Adipocyte (in vitro differentiated cells): ENCODE results near the gene CLBA1.

Experiments used
- DNase-seq: peaks from one replicate; pipeline ENCODE4 v3.0.0-alpha.2; 2015; ENCODE audit warnings: low read depth
- H3K27me3 ChIP-seq: replicated peaks from 2 replicates; pipeline ENCODE4 v1.7.0; 2013; ENCODE audit warnings: mild to moderate bottlenecking, low read length, moderate library complexity; ENCODE audit not compliant: control insufficient read depth, insufficient read depth
- H3K36me3 ChIP-seq: 2 replicates; pipeline ENCODE4 v1.7.0; 2013; ENCODE audit warnings: low read length, mild to moderate bottlenecking, moderate library complexity; ENCODE audit not compliant: control insufficient read depth, insufficient read depth, severe bottlenecking
- H3K4me1 ChIP-seq: 2 replicates; pipeline ENCODE4 v1.7.0; 2013; ENCODE audit warnings: mild to moderate bottlenecking, low read length, moderate library complexity; ENCODE audit not compliant: control insufficient read depth, insufficient read depth
- H3K4me3 ChIP-seq: 2 replicates; pipeline ENCODE4 v1.7.0; 2013; ENCODE audit warnings: mild to moderate bottlenecking, low read length, moderate library complexity
- H3K9ac ChIP-seq: 2 replicates; pipeline ENCODE4 v1.7.0; 2013; ENCODE audit warnings: mild to moderate bottlenecking, low read length, moderate library complexity
- H3K9me3 ChIP-seq: 2 replicates; pipeline ENCODE4 v1.7.0; 2013; ENCODE audit warnings: mild to moderate bottlenecking, low read length, moderate library complexity; ENCODE audit not compliant: control insufficient read depth

Gene CLBA1

GRCh38 chr14:104989236-104989950 is 3.8 kb downstream of the CLBA1 start:
- no peak for DNase-seq
- H3K36me3 ChIP-seq = peaks cover 28% of the 10 kb centered on the region
- no peaks in the 10 kb centered on the region for H3K9me3 ChIP-seq
- peaks cover 9% of the 10 kb centered on the region for H3K4me1 ChIP-seq
- H3K4me3 ChIP-seq = no peak overlapping the region
- H3K27me3 ChIP-seq = no peaks in the 10 kb centered on the region
- no peak overlapping the region for H3K9ac ChIP-seq

DNA sequence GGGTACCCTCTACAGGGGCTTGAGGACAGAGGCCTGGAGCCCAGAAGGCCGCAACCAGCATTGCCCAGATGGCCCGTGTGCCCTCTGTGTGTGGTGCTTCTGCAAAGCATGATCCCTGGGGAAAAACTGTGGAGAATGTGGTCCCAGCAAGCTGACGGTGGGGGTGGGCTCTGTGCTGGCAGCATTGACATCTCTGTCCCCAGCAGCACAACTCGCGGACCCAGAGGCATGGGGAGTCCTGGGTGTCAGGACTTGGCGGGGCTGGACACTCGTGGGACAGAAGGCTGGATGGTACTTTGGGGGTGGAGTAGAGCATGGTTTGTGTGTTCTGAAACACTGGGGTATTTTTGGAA is 4.3 kb downstream of the CLBA1 start:
- H3K9me3 ChIP-seq = no peaks in the 10 kb centered on the region

GRCh38 chr14:104991896-104992230 is 6.3 kb downstream of the CLBA1 start:
- Histone ChIP-seq H3K9ac (no peak overlapping the region), H3K4me1 (peaks cover 2% of the 10 kb centered on the region), H3K27me3 (no peaks in the 10 kb centered on the region), H3K9me3 (no peaks in the 10 kb centered on the region), H3K36me3 (peaks cover 38% of the 10 kb centered on the region), H3K4me3 (no peak overlapping the region)
- DNase-seq = no peak

More for the DNA sequence above, 4.3 kb downstream of the CLBA1 start:
- H3K4me1 ChIP-seq = peaks cover 9% of the 10 kb centered on the region
- H3K4me3 ChIP-seq = no peak overlapping the region
- no peaks in the 10 kb centered on the region for H3K27me3 ChIP-seq
- no peak for DNase-seq
- peaks cover 28% of the 10 kb centered on the region for H3K36me3 ChIP-seq
- no peak overlapping the region for H3K9ac ChIP-seq

- peaks cover 38% of the 10 kb centered on the region for H3K36me3 ChIP-seq
Observed at GRCh38 chr14:104992501-104992900, 6.9 kb downstream of the CLBA1 start.

DNA sequence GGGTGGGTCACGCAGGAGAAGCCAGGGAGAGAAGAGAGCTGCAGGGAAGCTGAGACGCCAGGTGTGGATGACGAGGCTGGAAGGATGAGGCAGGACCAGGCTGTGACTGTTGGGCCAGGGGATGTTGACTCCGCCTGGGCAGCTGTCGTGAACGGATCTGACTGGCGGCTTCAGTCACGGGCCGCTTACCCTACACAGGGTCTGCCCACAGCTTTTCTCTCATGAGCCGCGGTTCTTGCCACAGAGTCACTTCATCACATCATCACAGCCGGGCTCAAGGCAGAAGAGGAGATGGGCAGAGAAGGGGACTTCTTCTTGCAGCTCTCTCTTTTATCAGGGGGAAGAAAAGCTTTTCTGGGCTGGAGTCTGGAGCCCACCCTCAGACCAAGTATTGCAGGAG is 7.7 kb downstream of the CLBA1 start:
- Histone ChIP-seq H3K4me3 (no peak overlapping the region), H3K27me3 (no peaks in the 10 kb centered on the region), H3K9me3 (no peaks in the 10 kb centered on the region), H3K36me3 (peaks cover 38% of the 10 kb centered on the region), H3K4me1 (no peaks in the 10 kb centered on the region), H3K9ac (no peak overlapping the region)
- no peak for DNase-seq

More at GRCh38 chr14:104992501-104992900, 6.9 kb downstream of the CLBA1 start:
- no peak overlapping the region for H3K4me3 ChIP-seq
- H3K9me3 ChIP-seq = no peaks in the 10 kb centered on the region
- H3K9ac ChIP-seq = no peak overlapping the region
- no peaks in the 10 kb centered on the region for H3K4me1 ChIP-seq
- H3K27me3 ChIP-seq = no peaks in the 10 kb centered on the region
- DNase-seq = no peak

- no peak overlapping the region for H3K4me3 ChIP-seq
- no peaks in the 10 kb centered on the region for H3K9me3 ChIP-seq
- H3K4me1 ChIP-seq = no peaks in the 10 kb centered on the region
- no peak for DNase-seq
- peaks cover 38% of the 10 kb centered on the region for H3K36me3 ChIP-seq
- H3K9ac ChIP-seq = no peak overlapping the region
- no peaks in the 10 kb centered on the region for H3K27me3 ChIP-seq
Observed at GRCh38 chr14:104993808-104994591, 8.4 kb downstream of the CLBA1 start.

- H3K9ac ChIP-seq = no peak overlapping the region
- H3K27me3 ChIP-seq = no peaks in the 10 kb centered on the region
- H3K4me1 ChIP-seq = no peaks in the 10 kb centered on the region
- H3K36me3 ChIP-seq = peaks cover 38% of the 10 kb centered on the region
- H3K4me3 ChIP-seq = no peak overlapping the region
- H3K9me3 ChIP-seq = no peaks in the 10 kb centered on the region
- no peak for DNase-seq
Observed at GRCh38 chr14:104994978-104995377, 9.4 kb downstream of the CLBA1 start.

- Histone ChIP-seq H3K9ac (no peak overlapping the region), H3K4me1 (no peaks in the 10 kb centered on the region), H3K36me3 (peaks cover 38% of the 10 kb centered on the region), H3K4me3 (no peak overlapping the region), H3K27me3 (no peaks in the 10 kb centered on the region), H3K9me3 (no peaks in the 10 kb centered on the region)
- DNase-seq = no peak
Observed at GRCh38 chr14:104996032-104996431, 10.4 kb downstream of the CLBA1 start.

DNA sequence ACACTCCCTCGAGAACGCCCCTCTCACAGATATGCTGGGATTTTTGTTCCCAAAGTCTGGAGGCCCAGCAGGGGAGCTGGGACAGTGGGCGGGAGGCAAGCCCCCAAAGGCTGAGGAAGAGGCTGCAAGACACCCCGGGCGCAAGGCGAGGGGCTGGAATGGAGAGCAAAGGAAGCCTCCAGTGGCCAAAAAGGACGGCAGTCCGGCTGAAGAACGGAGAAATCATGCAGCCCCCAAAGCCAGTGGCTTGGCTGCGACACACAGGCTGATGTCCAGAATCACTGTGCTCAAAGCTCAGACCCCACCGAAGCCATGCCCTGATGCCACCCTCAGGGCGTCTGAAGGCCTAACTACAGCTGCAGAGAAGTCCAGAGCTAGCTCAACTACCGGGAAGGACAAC is 10.9 kb downstream of the CLBA1 start:
- Histone ChIP-seq H3K4me3 (no peak overlapping the region), H3K9ac (no peak overlapping the region), H3K4me1 (no peaks in the 10 kb centered on the region), H3K9me3 (no peaks in the 10 kb centered on the region), H3K36me3 (peaks cover 34% of the 10 kb centered on the region), H3K27me3 (no peaks in the 10 kb centered on the region)
- no peak for DNase-seq

GRCh38 chr14:104998801-104999200 is 13.2 kb downstream of the CLBA1 start:
- Histone ChIP-seq H3K36me3 (peaks cover 12% of the 10 kb centered on the region), H3K4me3 (no peak overlapping the region)

GRCh38 chr14:104999361-104999760 is 13.8 kb downstream of the CLBA1 start:
- DNase-seq = no peak
- Histone ChIP-seq H3K27me3 (no peaks in the 10 kb centered on the region), H3K9ac (no peak overlapping the region), H3K4me1 (peaks cover 7% of the 10 kb centered on the region), H3K4me3 (no peak overlapping the region), H3K9me3 (no peaks in the 10 kb centered on the region), H3K36me3 (peaks cover 9% of the 10 kb centered on the region)

More at GRCh38 chr14:104998801-104999200, 13.2 kb downstream of the CLBA1 start:
- DNase-seq = no peak
- peaks cover 2% of the 10 kb centered on the region for H3K4me1 ChIP-seq
- no peaks in the 10 kb centered on the region for H3K9me3 ChIP-seq
- H3K9ac ChIP-seq = no peak overlapping the region
- no peaks in the 10 kb centered on the region for H3K27me3 ChIP-seq
